A673 (cell line): ENCODE data around the gene ABI3BP. TPM values are rescaled to one million over a fixed set of nuclear protein-coding genes. Genes with fewer than 3 reads are reported as not detected.

ENCODE experiments used
- BruUV-seq: library from RNA; stranded (reverse); fragments of 400-500 nt; replicated peaks from 2 replicates; lab custom pipeline; 2021; lab: Mats Ljungman, UMichigan
- CTCF ChIA-PET: fragments of 300-600 bp; sonication (Branson Sonifier 250); formaldehyde crosslinking; loops from one replicate; lab custom pipeline; 2022; ENCODE audit warnings: antibody characterized with exemption; lab: Charles Lee
- POLR2A ChIA-PET: fragments of 300-600 bp; sonication (Branson Sonifier 250); formaldehyde crosslinking; loops from one replicate; lab custom pipeline; 2022; ENCODE audit warnings: antibody characterized with exemption; ENCODE audit not compliant: low non-redundant PET; lab: Charles Lee
- DNase-seq: peaks from one replicate; pipeline ENCODE4 v3.0.0-alpha.2; 2015; ENCODE audit warnings: low spot score
- H3K27ac ChIP-seq: fragments of 200-600 bp; sonication (generic); 2 replicates; pipeline ENCODE4 v1.5.1; 2016; ENCODE audit warnings: mixed run types, low read depth, mild to moderate bottlenecking, mixed read lengths, antibody characterized with exemption, low read length; ENCODE audit not compliant: poor library complexity, severe bottlenecking
- H3K27me3 ChIP-seq: fragments of 200-600 bp; sonication (generic); replicated peaks from 2 replicates; pipeline ENCODE4 v1.6.1; 2017; ENCODE audit warnings: mixed run types, low read depth, mild to moderate bottlenecking, mixed read lengths, antibody characterized with exemption, low read length; ENCODE audit not compliant: insufficient read depth, poor library complexity
- H3K36me3 ChIP-seq: fragments of 200-600 bp; sonication (generic); 2 replicates; pipeline ENCODE4 v1.6.1; 2016; ENCODE audit warnings: mixed run types, mild to moderate bottlenecking, mixed read lengths, antibody characterized with exemption, low read length; ENCODE audit not compliant: insufficient read depth, poor library complexity, severe bottlenecking
- H3K4me1 ChIP-seq: fragments of 200-600 bp; sonication (generic); 2 replicates; pipeline ENCODE4 v1.6.1; 2017; ENCODE audit warnings: mixed run types, mild to moderate bottlenecking, mixed read lengths, antibody characterized with exemption, low read length; ENCODE audit not compliant: insufficient read depth, poor library complexity, severe bottlenecking
- H3K4me3 ChIP-seq: fragments of 200-600 bp; sonication (generic); 2 replicates; pipeline ENCODE4 v1.5.1; 2016; ENCODE audit warnings: low read depth, mixed run types, mild to moderate bottlenecking, mixed read lengths, low read length; ENCODE audit not compliant: poor library complexity, severe bottlenecking
- H3K9me3 ChIP-seq: fragments of 200-600 bp; sonication (generic); 2 replicates; pipeline ENCODE4 v1.6.1; 2016; ENCODE audit warnings: mixed run types, low read depth, mild to moderate bottlenecking, mixed read lengths, antibody characterized with exemption, low read length; ENCODE audit not compliant: poor library complexity, severe bottlenecking
- CTCF ChIP-seq: fragments of 300-800, 200-600 bp; sonication (generic); conservative IDR thresholded peaks from 2 replicates; pipeline ENCODE4 v1.5.1; 2017; ENCODE audit warnings: low read depth, mild to moderate bottlenecking, antibody characterized with exemption, low read length, moderate library complexity, mixed read lengths
- EZH2 ChIP-seq: fragments of 200-600 bp; sonication (generic); IDR thresholded peaks from 2 replicates; pipeline ENCODE4 v1.6.1; 2017; ENCODE audit warnings: borderline replicate concordance, low read depth, mild to moderate bottlenecking, mixed read lengths, antibody characterized with exemption, low read length; ENCODE audit not compliant: poor library complexity, severe bottlenecking
- intact Hi-C: fragments of 100-400 bp; cut with micrococcal nuclease; formaldehyde crosslinking; loops from one replicate; pipeline ENCODE4 v1.10.0; 2022; ENCODE audit not compliant: unreplicated experiment
- total RNA-seq: library from RNA; stranded (reverse); gene quantifications from 2 replicates; pipeline ENCODE4 v1.2.3, GENCODE V29; 2021

The ABI3BP gene
- total RNA-seq, 1 experiment from 2014 or later = 5.2 TPM

- DNase-seq = no peak
- Histone ChIP-seq H3K27me3 (no peaks in the 10 kb centered on the region), H3K4me3 (no peak overlapping the region), H3K27ac (no peak overlapping the region), H3K9me3 (peaks cover 10% of the 10 kb centered on the region), H3K36me3 (no peaks in the 10 kb centered on the region), H3K4me1 (no peaks in the 10 kb centered on the region)
- POLR2A ChIA-PET = no interaction called here
- TF ChIP-seq EZH2 = no peak
- no peak for TF ChIP-seq CTCF
- intact Hi-C loops = no loop called here
- no TSS peak for BruUV-seq
- CTCF ChIA-PET = no interaction called here
Observed at GRCh38 chr3:100956276-100956675, 36.9 kb downstream of the ABI3BP start.

- no TSS peak for BruUV-seq
- no peaks in the 10 kb centered on the region for H3K36me3 ChIP-seq
- intact Hi-C loops = no loop called here
- DNase-seq = no peak
- no peak overlapping the region for H3K4me3 ChIP-seq
- H3K27ac ChIP-seq = no peak overlapping the region
- peaks cover 5% of the 10 kb centered on the region for H3K9me3 ChIP-seq
- TF ChIP-seq CTCF = no peak
- TF ChIP-seq EZH2 = no peak
- ChIA-PET POLR2A (no interaction called here), CTCF (no interaction called here)
- no peaks in the 10 kb centered on the region for H3K27me3 ChIP-seq
- no peaks in the 10 kb centered on the region for H3K4me1 ChIP-seq
Observed at GRCh38 chr3:100954990-100955389, 38.2 kb downstream of the ABI3BP start.

- Histone ChIP-seq H3K27me3 (no peaks in the 10 kb centered on the region), H3K4me3 (no peak overlapping the region), H3K36me3 (no peaks in the 10 kb centered on the region), H3K4me1 (no peaks in the 10 kb centered on the region), H3K9me3 (no peaks in the 10 kb centered on the region), H3K27ac (no peak overlapping the region)
- CTCF ChIA-PET = no interaction called here
- DNase-seq = no peak
- intact Hi-C loops = no loop called here
- BruUV-seq = no TSS peak
- POLR2A ChIA-PET = no interaction called here
- TF ChIP-seq CTCF = no peak
- TF ChIP-seq EZH2 = no peak
Observed at GRCh38 chr3:100954199-100954935, 38.9 kb downstream of the ABI3BP start.
